Peyer's patch (tissue), 4 donors: ENCODE data around the gene FRS2. TPM values are rescaled to one million over a fixed set of nuclear protein-coding genes. Genes with fewer than 3 reads are reported as not detected.

Experiments used
- DNase-seq, 3 donors: peaks; one replicate each; pipeline ENCODE4 v3.0.0-alpha.2; 2017 to 2019
- H3K27ac ChIP-seq, 4 donors: fragments of 200-600 bp; sonication (generic); one replicate each; pipeline ENCODE4 v1.5.1; 2016 to 2019
- H3K27me3 ChIP-seq, 2 donors: fragments of 200-600 bp; sonication (generic); one replicate each; pipeline ENCODE4 v1.5.1; 2019
- H3K36me3 ChIP-seq, 3 donors: fragments of 200-600 bp; sonication (generic); one replicate each; pipeline ENCODE4 v1.5.1; 2016 to 2019
- H3K4me1 ChIP-seq, 4 donors: fragments of 200-600 bp; sonication (generic); one replicate each; pipeline ENCODE4 v1.5.1; 2016 to 2019
- H3K4me3 ChIP-seq, 4 donors: fragments of 200-600 bp; sonication (generic); 1 replicate in 3 of 4; 2 replicates in 1 of 4; pipeline ENCODE4 v1.5.1; 2016 to 2019; ENCODE audit warnings: mild to moderate bottlenecking in 1 of 4
- H3K9me3 ChIP-seq, 4 donors: fragments of 200-600 bp; sonication (generic); one replicate each; pipeline ENCODE4 v1.5.1; 2016 to 2019; ENCODE audit warnings: mild to moderate bottlenecking in 1 of 4
- POLR2A ChIP-seq, 2 donors: fragments of 450-650 bp; IDR thresholded peaks; one replicate each; pipeline ENCODE4 v1.5.1; 2017; ENCODE audit warnings: antibody characterized with exemption in 2 of 2, mild to moderate bottlenecking in 2 of 2, moderate library complexity in 2 of 2
- total RNA-seq, 4 donors: library from RNA; depleted of rRNA; stranded (reverse); fragments of >200 nt; gene quantifications; one replicate each; pipeline ENCODE4 v1.1.0, GENCODE V29; 2016
- TF ChIP-seq, protein P1 (sequence below), 6 experiments: fragments of 450-650 bp in 4 of 6; fragments of 200-600 bp in 2 of 6; sonication (generic) in 1 of 6; IDR thresholded peaks; one replicate each; pipeline ENCODE4 v1.5.1; 2017 to 2019; ENCODE audit warnings: antibody characterized with exemption in 6 of 6, mild to moderate bottlenecking in 3 of 6, moderate library complexity in 1 of 6

The FRS2 gene
- total RNA-seq, 4 donors from 2014 or later: 14.6 to 64.4 (median 43.2) TPM

DNA sequence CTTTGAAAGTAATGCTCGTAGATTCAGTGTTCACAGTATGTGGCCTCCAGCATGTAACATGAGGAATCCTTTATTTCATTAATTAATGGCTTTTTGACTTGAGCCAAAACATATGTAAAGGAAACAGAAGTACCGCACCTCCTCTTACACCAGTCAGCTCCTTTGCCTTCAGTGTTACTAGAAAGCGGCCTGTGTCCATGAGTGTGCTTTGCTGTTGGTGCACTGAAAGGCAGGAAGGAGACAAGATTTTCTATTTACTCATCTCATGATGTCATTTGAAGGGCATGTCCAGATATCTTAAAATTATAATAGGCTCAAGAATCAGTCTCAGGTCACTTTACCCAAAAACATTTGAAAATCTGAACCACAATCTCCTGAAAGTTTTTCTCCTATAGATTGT lies 105.2 kb downstream of the FRS2 start:
- no peak for DNase-seq
- H3K4me3 ChIP-seq: no peak overlapping the region
- H3K4me1 ChIP-seq: no peaks in the 10 kb centered on the region
- H3K27me3 ChIP-seq: no peaks in the 10 kb centered on the region
- no peak overlapping the region for H3K27ac ChIP-seq
- peaks cover 0 to 36% (median 0%) of the 10 kb centered on the region in 3 donors for H3K36me3 ChIP-seq
- TF ChIP-seq, protein P1, sequence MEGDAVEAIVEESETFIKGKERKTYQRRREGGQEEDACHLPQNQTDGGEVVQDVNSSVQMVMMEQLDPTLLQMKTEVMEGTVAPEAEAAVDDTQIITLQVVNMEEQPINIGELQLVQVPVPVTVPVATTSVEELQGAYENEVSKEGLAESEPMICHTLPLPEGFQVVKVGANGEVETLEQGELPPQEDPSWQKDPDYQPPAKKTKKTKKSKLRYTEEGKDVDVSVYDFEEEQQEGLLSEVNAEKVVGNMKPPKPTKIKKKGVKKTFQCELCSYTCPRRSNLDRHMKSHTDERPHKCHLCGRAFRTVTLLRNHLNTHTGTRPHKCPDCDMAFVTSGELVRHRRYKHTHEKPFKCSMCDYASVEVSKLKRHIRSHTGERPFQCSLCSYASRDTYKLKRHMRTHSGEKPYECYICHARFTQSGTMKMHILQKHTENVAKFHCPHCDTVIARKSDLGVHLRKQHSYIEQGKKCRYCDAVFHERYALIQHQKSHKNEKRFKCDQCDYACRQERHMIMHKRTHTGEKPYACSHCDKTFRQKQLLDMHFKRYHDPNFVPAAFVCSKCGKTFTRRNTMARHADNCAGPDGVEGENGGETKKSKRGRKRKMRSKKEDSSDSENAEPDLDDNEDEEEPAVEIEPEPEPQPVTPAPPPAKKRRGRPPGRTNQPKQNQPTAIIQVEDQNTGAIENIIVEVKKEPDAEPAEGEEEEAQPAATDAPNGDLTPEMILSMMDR (IDR thresholded peaks at IDR 0.05): no peak
- TF ChIP-seq POLR2A (IDR thresholded peaks at IDR 0.05): no peak
- H3K9me3 ChIP-seq: no peaks in the 10 kb centered on the region

DNA sequence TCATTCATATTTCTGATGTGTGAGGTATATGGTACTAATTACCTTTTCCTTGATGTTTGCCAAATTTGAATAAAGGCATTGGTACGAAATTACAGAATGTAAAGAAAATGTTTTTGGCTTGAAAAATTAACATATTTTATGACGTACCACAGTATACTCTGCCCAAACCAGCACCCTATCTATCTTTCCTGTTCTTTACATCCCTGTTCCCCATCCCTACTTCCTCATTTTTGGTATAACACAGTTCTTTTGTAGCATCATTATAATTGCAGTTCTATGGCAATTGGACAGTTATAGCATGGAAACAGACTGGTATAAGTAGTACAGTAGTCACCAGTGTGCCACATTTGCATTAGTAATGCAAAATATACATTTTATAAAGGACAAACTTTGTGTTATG lies 108.1 kb downstream of the FRS2 start:
- H3K9me3 ChIP-seq: no peaks in the 10 kb centered on the region
- peaks cover 0 to 15% (median 0%) of the 10 kb centered on the region in 3 donors for H3K36me3 ChIP-seq
- no peaks in the 10 kb centered on the region for H3K27me3 ChIP-seq
- no peak for TF ChIP-seq POLR2A (IDR thresholded peaks at IDR 0.05)
- TF ChIP-seq, protein P1 (IDR thresholded peaks at IDR 0.05): no peak
- H3K27ac ChIP-seq: no peak overlapping the region
- no peak for DNase-seq
- H3K4me3 ChIP-seq: no peak overlapping the region
- H3K4me1 ChIP-seq: no peaks in the 10 kb centered on the region

DNA sequence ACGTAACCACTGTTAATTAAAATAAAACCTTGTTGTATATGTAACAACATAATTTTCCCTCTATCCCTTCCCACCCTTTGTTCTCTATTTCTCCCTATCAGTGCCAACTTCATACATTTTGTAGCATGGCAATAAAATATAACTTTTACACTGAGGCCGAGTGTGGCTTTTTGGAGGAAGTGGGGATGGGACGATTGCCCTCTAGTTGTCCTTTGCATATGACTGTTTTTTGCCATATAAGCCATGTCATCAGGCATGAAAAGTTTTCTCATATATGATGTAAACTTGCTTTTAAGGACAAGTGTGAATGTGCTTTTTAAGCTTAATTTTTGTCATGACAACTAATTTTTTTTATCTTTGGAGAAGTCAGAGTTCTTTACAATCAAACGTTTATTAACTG lies 108.8 kb downstream of the FRS2 start:
- no peaks in the 10 kb centered on the region for H3K9me3 ChIP-seq
- H3K4me1 ChIP-seq: no peaks in the 10 kb centered on the region

DNA sequence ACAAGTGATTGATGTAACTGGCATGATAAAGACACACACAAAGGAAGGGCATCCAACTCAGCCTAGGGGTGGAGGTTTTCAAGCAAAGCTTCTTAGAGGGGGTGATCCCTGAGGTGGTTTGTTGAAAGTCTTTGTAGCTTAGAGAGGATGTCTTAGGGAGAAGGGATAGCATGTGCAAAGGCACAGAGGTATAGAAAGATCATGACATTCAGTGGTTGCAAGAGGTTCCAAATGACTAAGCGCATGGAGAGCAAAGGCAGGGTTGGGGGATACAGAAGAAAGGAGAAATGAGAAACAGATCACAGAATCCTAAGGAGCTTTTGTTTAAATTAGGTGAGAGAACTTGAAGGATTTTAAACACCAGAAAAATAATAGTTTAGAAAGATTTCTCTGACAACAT lies 109.9 kb downstream of the FRS2 start:
- Histone ChIP-seq H3K4me3 (no peak overlapping the region), H3K27ac (no peak overlapping the region), H3K4me1 (no peaks in the 10 kb centered on the region), H3K36me3 (no peaks in the 10 kb centered on the region), H3K27me3 (no peaks in the 10 kb centered on the region), H3K9me3 (no peaks in the 10 kb centered on the region)
- no peak for DNase-seq
- TF ChIP-seq, protein P1 (IDR thresholded peaks at IDR 0.05): no peak
- TF ChIP-seq POLR2A (IDR thresholded peaks at IDR 0.05): no peak

More for the DNA sequence above, 108.8 kb downstream of the FRS2 start:
- H3K27me3 ChIP-seq: no peaks in the 10 kb centered on the region
- DNase-seq: no peak
- H3K36me3 ChIP-seq: peaks cover 0 to 9% (median 0%) of the 10 kb centered on the region in 3 donors
- TF ChIP-seq, protein P1 (IDR thresholded peaks at IDR 0.05): no peak
- TF ChIP-seq POLR2A (IDR thresholded peaks at IDR 0.05): no peak
- H3K4me3 ChIP-seq: no peak overlapping the region
- no peak overlapping the region for H3K27ac ChIP-seq

DNA sequence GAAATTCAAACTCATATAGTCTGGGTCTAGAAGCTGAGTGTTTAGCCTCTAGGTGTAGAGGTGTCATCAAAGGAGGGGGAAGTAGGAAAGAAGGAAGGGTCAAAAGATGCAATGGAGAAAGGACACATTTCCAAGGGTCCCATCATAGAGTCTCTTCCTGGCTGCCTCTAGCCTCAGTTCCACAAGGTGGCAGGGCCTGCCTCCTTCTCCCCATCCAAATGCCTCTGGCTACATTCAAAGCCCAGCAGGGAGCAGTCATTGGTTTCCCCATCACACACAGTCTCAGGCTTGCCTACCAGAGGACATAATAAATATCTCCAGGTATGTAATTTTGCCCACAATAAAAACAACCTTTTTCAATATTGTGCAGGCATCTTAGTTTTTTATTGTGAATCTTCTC lies 113.0 kb downstream of the FRS2 start:
- no peak for DNase-seq
- H3K4me1 ChIP-seq: peaks cover 0 to 9% (median 3%) of the 10 kb centered on the region in 4 donors

More for the DNA sequence above, 113.0 kb downstream of the FRS2 start:
- no peak overlapping the region for H3K27ac ChIP-seq
- H3K9me3 ChIP-seq: no peaks in the 10 kb centered on the region
- H3K4me3 ChIP-seq: no peak overlapping the region
- no peaks in the 10 kb centered on the region for H3K27me3 ChIP-seq
- peaks cover 0 to 11% (median 0%) of the 10 kb centered on the region in 3 donors for H3K36me3 ChIP-seq
- TF ChIP-seq, protein P1 (IDR thresholded peaks at IDR 0.05): no peak
- no peak for TF ChIP-seq POLR2A (IDR thresholded peaks at IDR 0.05)
